Vagina (tissue), 2 donors: ENCODE measurements around the gene THAP4. TPM values are rescaled to one million over a fixed set of nuclear protein-coding genes. Genes with fewer than 3 reads are reported as not detected.
A peak's percentile ranks its signal among the peaks of the same experiment; 100 is the strongest.

Experiments
- DNase-seq, 2 donors: peaks; one replicate each; pipeline ENCODE4 v3.0.0-alpha.2; 2017; ENCODE audit errors: extremely low spot score in 2 of 2
- H3K27ac ChIP-seq: fragments of 200-600 bp; sonication (generic); one replicate; pipeline ENCODE4 v1.5.1; 2019
- H3K27me3 ChIP-seq: fragments of 200-600 bp; sonication (generic); one replicate; pipeline ENCODE4 v1.5.1; 2019
- H3K36me3 ChIP-seq, 2 donors: fragments of 200-600 bp; sonication (generic); one replicate each; pipeline ENCODE4 v1.5.1; 2017 to 2019
- H3K4me1 ChIP-seq: fragments of 200-600 bp; sonication (generic); one replicate; pipeline ENCODE4 v1.5.1; 2019
- H3K4me3 ChIP-seq, 2 donors: fragments of 200-600 bp; sonication (generic); 1 replicate in 1 of 2; 2 replicates in 1 of 2; pipeline ENCODE4 v1.5.1; 2016 to 2019
- H3K9me3 ChIP-seq: fragments of 200-600 bp; sonication (generic); one replicate; pipeline ENCODE4 v1.5.1; 2019
- CTCF ChIP-seq, 3 experiments: fragments of 450-650 bp in 2 of 3; fragments of 200-600 bp in 1 of 3; sonication (generic) in 1 of 3; IDR thresholded peaks; one replicate each; pipeline ENCODE4 v1.5.1; 2017 to 2019; ENCODE audit warnings: antibody characterized with exemption in 3 of 3, mild to moderate bottlenecking in 2 of 3, moderate library complexity in 2 of 3
- POLR2A ChIP-seq, 2 donors: fragments of 450-650 bp; IDR thresholded peaks; one replicate each; pipeline ENCODE4 v1.6.1; 2017; ENCODE audit warnings: antibody characterized with exemption in 2 of 2, mild to moderate bottlenecking in 2 of 2, moderate library complexity in 2 of 2
- POLR2AphosphoS5 ChIP-seq, 2 donors: sonication (generic); formaldehyde crosslinking; IDR thresholded peaks; one replicate each; pipeline ENCODE4 v1.9.0; 2017; ENCODE audit warnings: antibody characterized with exemption in 2 of 2, mild to moderate bottlenecking in 2 of 2, low read depth in 1 of 2; ENCODE audit not compliant: insufficient read depth in 1 of 2
- intact Hi-C: fragments of 100-400 bp; cut with DNase I; formaldehyde crosslinking; loops from one replicate; pipeline ENCODE4 v1.15.1; 2023
- total RNA-seq: library from RNA; depleted of rRNA; stranded (reverse); fragments of >200 nt; gene quantifications from one replicate; pipeline ENCODE4 v1.2.3, GENCODE V29; 2016

The THAP4 gene
- total RNA-seq, 1 donor from 2014 or later, result 44.4 TPM

GRCh38 chr2:241560162-241560882, 76.6 kb downstream of the THAP4 start:
- peak overlapping the region; percentile 56 to 58 for H3K4me3 ChIP-seq
- H3K36me3 ChIP-seq, result no peaks in the 10 kb centered on the region
- H3K27ac ChIP-seq, result peak overlapping the region; percentile 81
- TF ChIP-seq POLR2A (IDR thresholded peaks at IDR 0.05), result no peak
- no peak for TF ChIP-seq CTCF (IDR thresholded peaks at IDR 0.05)
- no peak for TF ChIP-seq POLR2AphosphoS5 (IDR thresholded peaks at IDR 0.05; ENCODE audit: insufficient read depth in 1 of 2, low read depth in 1 of 2)
- DNase-seq, result no peak
- H3K9me3 ChIP-seq, result no peaks in the 10 kb centered on the region
- peaks cover 60% of the 10 kb centered on the region for H3K4me1 ChIP-seq
- no peaks in the 10 kb centered on the region for H3K27me3 ChIP-seq
- intact Hi-C loops, result no loop called here

- no peaks in the 10 kb centered on the region for H3K9me3 ChIP-seq
- H3K4me3 ChIP-seq, result peak overlapping the region; percentile 56 to 58
- H3K4me1 ChIP-seq, result peaks cover 52% of the 10 kb centered on the region
- H3K27ac ChIP-seq, result peak overlapping the region; percentile 81
- TF ChIP-seq CTCF (IDR thresholded peaks at IDR 0.05), result no peak
- no peak for TF ChIP-seq POLR2AphosphoS5 (IDR thresholded peaks at IDR 0.05; ENCODE audit: insufficient read depth in 1 of 2, low read depth in 1 of 2)
- TF ChIP-seq POLR2A (IDR thresholded peaks at IDR 0.05), result no peak
- no peaks in the 10 kb centered on the region for H3K36me3 ChIP-seq
- no peak for DNase-seq
- no peaks in the 10 kb centered on the region for H3K27me3 ChIP-seq
- intact Hi-C loops, result no loop called here
Measured at GRCh38 chr2:241559323-241560161, 77.4 kb downstream of the THAP4 start.

- DNase-seq, result no peak
- TF ChIP-seq POLR2A (IDR thresholded peaks at IDR 0.05) (no peak), POLR2AphosphoS5 (IDR thresholded peaks at IDR 0.05; ENCODE audit: insufficient read depth in 1 of 2, low read depth in 1 of 2) (peak in 1 of 2 donors; percentile 45)
- Histone ChIP-seq H3K27me3 (no peaks in the 10 kb centered on the region), H3K9me3 (no peaks in the 10 kb centered on the region), H3K4me1 (peaks cover 44% of the 10 kb centered on the region), H3K36me3 (no peaks in the 10 kb centered on the region), H3K27ac (peak within 1 kb of the TSS; percentile 81), H3K4me3 (peak within 1 kb of the TSS; percentile 56 to 58)
- intact Hi-C loops, result no loop called here
Measured at GRCh38 chr2:241558532-241559322, 78.2 kb downstream of the THAP4 start, which contains the start of gene BOK. Gene BOK (plus strand): TSS chr2:241558745. CDS start chr2:241559484, 739 bp downstream.

- no peak for TF ChIP-seq POLR2AphosphoS5 (IDR thresholded peaks at IDR 0.05; ENCODE audit: insufficient read depth in 1 of 2, low read depth in 1 of 2)
- TF ChIP-seq POLR2A (IDR thresholded peaks at IDR 0.05), result no peak
- TF ChIP-seq CTCF (IDR thresholded peaks at IDR 0.05), result no peak
- Histone ChIP-seq H3K4me1 (peaks cover 24% of the 10 kb centered on the region), H3K27ac (no peak overlapping the region), H3K9me3 (no peaks in the 10 kb centered on the region), H3K4me3 (no peak overlapping the region), H3K36me3 (no peaks in the 10 kb centered on the region), H3K27me3 (no peaks in the 10 kb centered on the region)
- intact Hi-C loops, result no loop called here
- DNase-seq, result no peak
Measured at GRCh38 chr2:241556746-241557145, 80.2 kb downstream of the THAP4 start.

- H3K9me3 ChIP-seq, result no peaks in the 10 kb centered on the region
- H3K36me3 ChIP-seq, result no peaks in the 10 kb centered on the region
- no peak for DNase-seq
- H3K27ac ChIP-seq, result no peak overlapping the region
- intact Hi-C loops, result no loop called here
- no peaks in the 10 kb centered on the region for H3K27me3 ChIP-seq
- H3K4me1 ChIP-seq, result peaks cover 14% of the 10 kb centered on the region
- no peak for TF ChIP-seq POLR2AphosphoS5 (IDR thresholded peaks at IDR 0.05; ENCODE audit: insufficient read depth in 1 of 2, low read depth in 1 of 2)
- no peak for TF ChIP-seq CTCF (IDR thresholded peaks at IDR 0.05)
- TF ChIP-seq POLR2A (IDR thresholded peaks at IDR 0.05), result no peak
- H3K4me3 ChIP-seq, result no peak overlapping the region
Measured at GRCh38 chr2:241555711-241556110, 81.2 kb downstream of the THAP4 start.
